ENCODE results near the gene SYNCRIP.
A peak's percentile ranks its signal among the peaks of the same experiment; 100 is the strongest.
"Not testable (repeated sequence)": the region's sequence is repeated elsewhere in the genome, so short reads cannot be mapped to it uniquely, and the experiment has no call there.

SYNCRIP gene

DNA sequence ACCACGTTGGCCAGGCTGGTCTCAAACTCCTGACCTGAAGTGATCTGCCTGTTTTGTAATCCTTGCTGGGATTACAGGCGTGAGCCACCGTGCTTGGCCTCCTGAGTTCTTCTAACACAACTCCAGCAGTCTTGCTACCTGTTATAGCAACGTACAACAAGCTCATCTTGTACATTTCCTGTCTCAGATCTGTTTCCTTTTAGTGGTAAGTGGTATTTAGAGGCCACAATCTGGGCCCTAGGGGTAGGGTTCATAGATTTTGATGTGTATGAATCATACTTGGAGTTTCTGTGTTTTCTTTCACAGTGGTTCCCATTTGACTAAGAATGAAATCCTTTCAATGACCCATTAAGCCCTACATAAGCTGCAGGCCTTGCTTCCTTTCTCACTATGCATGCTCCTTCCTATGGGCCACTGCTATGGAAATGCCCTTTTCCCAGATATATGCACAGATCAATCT lies 27.1 kb upstream of the SYNCRIP start:
- DNase-seq = no peak

DNA sequence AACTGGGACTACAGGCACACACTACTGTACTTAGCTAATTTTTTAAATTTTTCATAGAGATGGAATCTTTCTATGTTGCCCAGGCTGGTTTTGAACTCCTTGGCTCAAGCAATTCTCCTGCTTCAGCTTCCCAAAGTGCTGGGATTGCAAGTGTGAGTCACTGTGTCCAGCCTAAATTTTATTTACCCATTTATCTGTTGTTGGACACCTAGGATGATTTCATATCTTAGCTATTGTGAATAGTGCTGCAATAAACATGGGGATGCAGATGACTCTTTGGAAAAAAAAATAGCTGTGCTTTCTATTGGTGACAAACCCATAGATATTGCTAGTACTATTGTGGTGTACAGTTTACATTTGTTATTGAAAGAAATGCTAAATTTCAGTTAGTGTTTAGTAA lies 19.6 kb upstream of the SYNCRIP start:
- DNase-seq = no peak

DNA sequence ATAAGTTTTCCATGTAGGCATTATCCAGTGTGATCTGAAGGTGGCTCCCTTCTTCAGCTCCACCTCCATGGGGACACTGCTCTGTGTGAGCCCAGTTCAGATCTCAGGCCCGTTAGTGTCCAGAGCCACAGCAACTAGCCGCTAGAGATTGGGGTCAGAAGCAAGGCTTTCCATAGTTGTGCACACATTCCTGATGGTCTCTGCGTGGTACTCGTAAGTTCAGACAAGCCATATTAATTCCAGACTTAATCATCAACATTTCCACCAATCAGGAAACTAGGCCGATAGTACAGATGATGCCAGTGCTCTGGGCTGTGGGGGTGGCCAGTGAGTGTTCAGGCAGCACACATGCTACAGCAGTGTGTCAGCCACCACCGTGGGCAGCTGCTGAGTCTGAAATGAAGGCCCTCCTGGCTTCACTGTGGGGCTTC lies 17.5 kb upstream of the SYNCRIP start:
- no peak for DNase-seq

- DNase-seq = no peak
Measured at GRCh38 chr6:85650606-85651005, 7.9 kb upstream of the SYNCRIP start.

- peak in 1 of 14 donors; percentile 35 for DNase-seq
Measured at GRCh38 chr6:85644279-85644762, 1.6 kb upstream of the SYNCRIP start.

- peak in 13 of 14 donors; percentile 38 to 97 (median 92) for DNase-seq
Measured at GRCh38 chr6:85643537-85644278, 1.0 kb upstream of the SYNCRIP start.

DNA sequence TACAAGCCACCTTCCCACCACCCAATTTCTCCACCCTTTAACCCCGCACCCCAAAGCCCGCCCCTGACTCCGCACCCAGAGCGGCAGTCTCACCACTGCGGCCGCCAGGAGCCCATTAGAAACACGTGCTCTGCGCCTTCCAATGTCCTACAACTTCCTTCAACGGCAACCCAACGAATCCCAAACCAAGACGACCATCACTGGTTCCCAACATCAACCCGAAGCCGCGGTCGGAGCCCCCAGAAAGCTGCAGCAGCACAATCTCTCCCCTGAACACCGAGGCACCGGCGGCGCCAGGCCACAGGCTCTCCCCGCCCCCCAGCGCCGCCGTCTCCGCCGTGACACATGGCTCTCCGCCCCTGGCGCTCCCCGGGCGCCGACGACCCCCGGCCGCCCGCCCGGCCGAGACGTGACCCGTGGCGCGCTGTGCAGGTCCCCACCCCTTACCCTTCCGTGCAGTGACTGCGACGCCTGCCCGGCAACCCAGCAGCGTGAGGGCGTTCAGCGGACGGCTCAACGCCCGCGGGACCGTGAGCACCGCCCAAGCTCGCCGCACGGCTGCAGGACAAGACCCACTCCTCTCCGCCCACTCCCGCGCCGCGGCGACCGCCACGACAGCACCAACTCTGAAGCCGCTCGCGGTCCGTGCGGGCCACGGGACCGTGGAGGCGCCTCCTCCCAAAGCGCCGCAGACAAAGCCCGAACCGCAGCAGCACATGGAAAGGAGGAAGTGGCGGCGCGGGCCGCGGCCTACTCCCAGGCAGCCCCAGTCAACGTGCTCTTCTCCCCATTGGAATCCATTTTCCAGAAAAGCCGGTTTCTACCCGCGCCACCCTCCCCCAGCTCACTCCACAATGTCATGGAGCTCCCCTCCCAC lies 551 bp downstream of the SYNCRIP start:
- DNase-seq = peak in 13 of 14 donors; percentile 5 to 73 (median 47)

DNA sequence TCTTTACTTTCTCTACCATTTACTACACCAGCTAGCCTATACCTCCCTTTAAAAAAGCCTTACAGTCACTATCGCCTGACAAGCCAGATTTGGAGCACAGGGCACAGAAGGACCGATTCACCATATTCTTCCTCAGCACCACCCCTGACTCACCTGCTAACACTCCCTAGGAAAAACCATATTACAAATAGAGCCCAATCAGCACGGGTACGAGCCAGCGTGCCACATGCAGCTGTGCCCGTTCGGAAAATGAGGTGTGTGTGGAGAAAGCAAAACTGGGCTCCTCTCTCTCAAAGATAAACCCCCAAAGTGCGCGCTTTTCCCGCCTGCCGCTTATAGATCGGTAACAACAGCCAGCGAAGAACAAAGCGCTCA lies 1.2 kb downstream of the SYNCRIP start:
- DNase-seq = peak in 1 of 14 donors; percentile 10

- DNase-seq = no peak
Measured at GRCh38 chr6:85640821-85641220, 1.9 kb downstream of the SYNCRIP start.

- no peak for DNase-seq
Measured at GRCh38 chr6:85637579-85637978, 5.1 kb downstream of the SYNCRIP start.

DNA sequence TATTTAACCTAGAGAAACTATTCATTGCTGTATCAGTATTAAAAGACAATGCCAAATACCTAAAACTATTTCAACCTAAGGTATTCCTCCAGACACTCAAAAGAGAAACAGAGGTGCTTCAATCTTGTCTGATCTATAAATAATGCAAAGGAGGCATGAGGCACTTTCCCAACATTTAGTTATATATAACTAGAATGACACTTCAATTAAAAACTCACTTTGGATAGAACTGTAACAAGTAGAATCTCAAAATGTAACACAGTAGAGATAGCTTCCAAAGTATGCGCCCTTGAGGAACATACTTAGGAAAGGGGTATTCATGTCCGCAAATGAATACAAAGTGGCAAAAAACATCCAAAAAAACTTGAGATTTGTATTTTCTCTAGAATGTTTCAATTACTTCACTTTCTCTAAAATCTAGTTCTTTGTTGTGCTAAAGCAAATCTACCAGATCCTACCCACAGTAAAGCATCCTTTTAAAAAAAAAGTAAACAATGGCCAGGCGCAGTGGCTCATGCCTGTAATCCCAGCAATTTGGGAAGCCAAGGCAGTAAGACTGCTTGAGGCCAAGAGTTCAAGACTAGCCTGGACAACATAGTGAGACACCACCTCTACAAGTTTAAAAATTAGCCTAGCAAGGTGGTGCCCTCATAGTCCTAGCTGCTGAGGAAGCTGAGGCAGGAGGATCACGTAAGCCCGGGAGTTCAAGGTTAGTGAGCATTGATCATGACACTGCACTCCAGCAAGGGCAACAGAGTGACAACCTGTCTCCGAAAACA lies 10.3 kb downstream of the SYNCRIP start:
- no peak for DNase-seq

DNA sequence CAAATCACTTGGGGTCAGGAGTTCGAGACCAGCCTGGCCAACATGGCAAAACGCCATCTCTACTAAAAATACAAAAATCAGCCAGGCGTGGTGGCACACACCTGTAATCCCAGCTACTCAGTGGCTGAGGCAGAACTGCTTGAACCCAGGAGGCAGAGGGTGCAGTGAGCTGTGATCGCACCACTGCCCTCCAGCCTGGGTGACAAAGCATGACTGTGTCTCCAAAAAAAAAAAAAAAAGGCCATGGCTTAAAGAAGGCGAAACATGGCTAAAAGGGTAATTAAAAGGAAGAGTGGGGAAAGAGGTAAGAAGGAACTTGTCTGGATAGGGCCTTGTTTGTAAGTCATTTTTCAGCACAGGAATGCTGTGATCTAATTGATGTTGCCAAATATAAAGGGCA lies 11.6 kb downstream of the SYNCRIP start:
- DNase-seq = not testable (repeated sequence)

GRCh38 chr6:85628353-85628752 lies 14.3 kb downstream of the SYNCRIP start:
- DNase-seq = no peak

DNA sequence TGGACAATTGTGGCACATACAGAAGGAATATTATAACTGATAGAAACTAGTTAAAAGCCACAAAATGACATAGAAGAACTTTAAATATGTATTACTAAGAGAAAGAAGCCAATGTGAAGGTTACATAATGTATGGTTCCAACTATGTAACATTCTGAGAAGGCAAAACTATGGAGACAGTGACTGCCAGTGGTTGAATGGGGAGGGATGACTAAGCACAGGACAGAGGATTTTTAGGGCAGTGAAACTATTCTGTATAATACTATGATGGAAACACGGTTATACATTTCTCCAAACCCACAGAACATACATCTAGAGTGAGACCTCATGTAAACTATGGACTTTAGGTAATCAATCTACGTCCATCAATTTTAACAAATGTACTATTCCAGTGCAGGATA lies 22.4 kb downstream of the SYNCRIP start:
- DNase-seq = no peak

DNA sequence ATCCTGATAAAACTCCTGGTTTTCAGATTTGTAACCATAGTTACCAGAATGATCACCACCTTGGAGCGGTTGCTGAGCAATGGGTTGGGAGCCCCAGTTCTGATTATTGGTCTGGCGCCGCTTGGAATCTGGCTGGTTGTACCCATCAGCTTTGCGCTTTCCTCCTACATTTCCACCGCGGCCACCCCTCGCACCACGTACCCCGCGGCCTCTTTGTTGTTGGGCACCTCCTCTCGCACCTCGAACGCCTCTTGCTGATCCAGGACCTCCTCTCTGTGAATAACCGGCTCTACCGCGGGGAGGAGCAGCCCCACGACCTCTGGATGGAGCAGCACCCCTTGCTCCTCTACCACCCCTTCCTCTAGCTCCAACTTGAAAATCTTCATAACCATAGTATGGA lies 27.9 kb downstream of the SYNCRIP start:
- no peak for DNase-seq

DNA sequence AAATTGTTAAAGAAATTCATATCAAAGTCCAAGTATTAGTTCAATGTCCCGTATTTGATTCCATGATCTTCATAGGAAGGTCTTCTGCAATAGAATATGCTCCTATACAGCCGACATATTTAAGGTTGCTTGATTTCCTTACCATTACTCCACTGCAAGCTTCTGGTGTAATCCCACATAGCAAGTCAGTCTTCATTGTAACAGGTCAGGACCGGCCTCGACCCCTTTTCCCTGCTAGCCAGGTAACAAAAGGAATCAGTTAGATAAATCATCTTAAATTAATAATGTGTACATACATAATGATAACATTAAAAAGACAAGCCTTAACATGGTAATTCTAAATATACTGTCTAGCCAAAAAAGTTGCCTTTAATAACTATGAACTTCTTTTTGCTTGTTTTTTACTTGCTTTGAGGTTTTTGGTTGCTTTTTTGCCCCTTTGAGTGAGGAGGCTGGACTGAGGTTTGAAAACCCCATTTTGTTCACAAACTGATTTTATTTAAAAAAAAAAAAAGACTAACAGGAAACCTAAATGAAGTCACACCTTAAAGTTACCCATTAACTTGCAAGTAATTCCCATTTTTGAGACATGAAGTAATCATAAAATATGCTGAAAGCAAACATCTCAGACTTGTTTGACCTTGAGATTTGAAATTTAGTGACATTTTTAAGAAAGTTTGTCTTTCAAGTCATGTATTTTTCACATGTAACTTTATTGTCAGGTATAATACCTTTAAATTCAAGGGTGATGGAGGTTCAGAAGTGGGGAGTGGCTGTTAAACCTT lies 29.8 kb downstream of the SYNCRIP start:
- no peak for DNase-seq

- no peak for DNase-seq
Measured at GRCh38 chr6:85610182-85610895, 32.3 kb downstream of the SYNCRIP start.

DNA sequence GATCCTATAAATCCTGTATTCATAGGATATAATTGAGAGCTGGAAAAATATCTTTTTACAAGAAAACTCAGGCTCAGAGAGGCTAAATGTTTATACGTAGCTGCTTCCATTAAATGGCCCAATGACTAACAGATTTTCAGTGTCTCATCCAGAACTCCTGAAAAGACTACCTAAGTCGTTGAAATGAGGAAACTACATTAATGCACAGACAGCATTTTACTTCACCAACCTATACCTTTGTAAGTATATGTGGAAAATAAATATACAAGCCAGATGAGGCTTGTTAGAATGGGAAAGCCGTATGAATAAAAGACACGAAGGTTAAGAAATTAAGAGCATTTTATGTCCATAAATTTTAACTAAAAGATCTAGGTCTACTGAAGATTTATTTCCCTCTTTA lies 40.6 kb downstream of the SYNCRIP start:
- no peak for DNase-seq

- no peak for DNase-seq
Measured at GRCh38 chr6:85600713-85601313, 41.9 kb downstream of the SYNCRIP start.

GRCh38 chr6:85594197-85594930 lies 48.3 kb downstream of the SYNCRIP start:
- peak in 1 of 14 donors; percentile 42 for DNase-seq
